WTC11 (cell line): ENCODE results near the gene ZC3H12A.

ENCODE experiments used
- ATF1 ChIP-seq: sonication (generic); formaldehyde crosslinking; IDR thresholded peaks from 2 replicates; pipeline ENCODE4 v1.8.1; 2023; ENCODE audit warnings: mild to moderate bottlenecking, moderate library complexity, missing genetic modification reagents
- CREM ChIP-seq: sonication (generic); formaldehyde crosslinking; IDR thresholded peaks from 2 replicates; pipeline ENCODE4 v1.8.1; 2022; ENCODE audit warnings: mild to moderate bottlenecking, missing genetic modification reagents, moderate library complexity
- SOX15 ChIP-seq: fragments of 250-450 bp; sonication (Bioruptor Pico); IDR thresholded peaks from 2 replicates; pipeline ENCODE4 v1.9.0; 2021; ENCODE audit warnings: mild to moderate bottlenecking
- TCF7 ChIP-seq: sonication (generic); formaldehyde crosslinking; IDR thresholded peaks from 2 replicates; pipeline ENCODE4 v1.8.0; 2022; ENCODE audit warnings: mild to moderate bottlenecking, low read depth, missing genetic modification reagents, moderate library complexity
- TF ChIP-seq, protein P1 (sequence below): sonication (generic); formaldehyde crosslinking; IDR thresholded peaks from 2 replicates; pipeline ENCODE4 v1.8.0; 2022; ENCODE audit warnings: mild to moderate bottlenecking, missing genetic modification reagents
- TF ChIP-seq, protein P2 (sequence below): fragments of 200-600 bp; IDR thresholded peaks from 2 replicates; pipeline ENCODE4 v1.8.0; 2022; ENCODE audit warnings: antibody characterized with exemption

DNA sequence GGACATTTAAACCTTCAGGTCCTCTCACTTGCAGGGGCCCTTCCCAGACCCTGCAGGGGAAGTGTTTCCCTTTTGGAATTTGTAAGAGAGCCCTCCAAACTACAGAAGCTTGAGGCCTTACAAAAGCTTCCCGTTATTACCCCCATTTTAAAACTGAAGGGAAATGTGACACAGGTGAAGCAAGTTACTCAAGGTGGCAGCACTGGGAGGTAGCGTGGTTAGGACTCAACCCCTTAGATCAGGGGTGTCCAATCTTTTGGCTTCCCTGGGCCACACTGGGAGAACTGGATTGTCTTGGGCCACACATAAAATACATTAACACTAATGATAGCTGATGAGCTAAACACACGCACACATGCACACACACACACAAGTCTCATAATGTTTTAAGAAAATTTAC, 15.8 kb upstream of the ZC3H12A start:
- TF ChIP-seq SOX15 (CRISPR knock-in tag) (no peak), CREM (CRISPR knock-in tag) (no peak), ATF1 (CRISPR knock-in tag) (no peak), TCF7 (CRISPR knock-in tag) (no peak)
- TF ChIP-seq, protein P1, sequence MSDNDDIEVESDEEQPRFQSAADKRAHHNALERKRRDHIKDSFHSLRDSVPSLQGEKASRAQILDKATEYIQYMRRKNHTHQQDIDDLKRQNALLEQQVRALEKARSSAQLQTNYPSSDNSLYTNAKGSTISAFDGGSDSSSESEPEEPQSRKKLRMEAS (CRISPR knock-in tag) = no peak
- TF ChIP-seq, protein P2, sequence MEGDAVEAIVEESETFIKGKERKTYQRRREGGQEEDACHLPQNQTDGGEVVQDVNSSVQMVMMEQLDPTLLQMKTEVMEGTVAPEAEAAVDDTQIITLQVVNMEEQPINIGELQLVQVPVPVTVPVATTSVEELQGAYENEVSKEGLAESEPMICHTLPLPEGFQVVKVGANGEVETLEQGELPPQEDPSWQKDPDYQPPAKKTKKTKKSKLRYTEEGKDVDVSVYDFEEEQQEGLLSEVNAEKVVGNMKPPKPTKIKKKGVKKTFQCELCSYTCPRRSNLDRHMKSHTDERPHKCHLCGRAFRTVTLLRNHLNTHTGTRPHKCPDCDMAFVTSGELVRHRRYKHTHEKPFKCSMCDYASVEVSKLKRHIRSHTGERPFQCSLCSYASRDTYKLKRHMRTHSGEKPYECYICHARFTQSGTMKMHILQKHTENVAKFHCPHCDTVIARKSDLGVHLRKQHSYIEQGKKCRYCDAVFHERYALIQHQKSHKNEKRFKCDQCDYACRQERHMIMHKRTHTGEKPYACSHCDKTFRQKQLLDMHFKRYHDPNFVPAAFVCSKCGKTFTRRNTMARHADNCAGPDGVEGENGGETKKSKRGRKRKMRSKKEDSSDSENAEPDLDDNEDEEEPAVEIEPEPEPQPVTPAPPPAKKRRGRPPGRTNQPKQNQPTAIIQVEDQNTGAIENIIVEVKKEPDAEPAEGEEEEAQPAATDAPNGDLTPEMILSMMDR = no peak
